HG03521 (cell line): ENCODE results near the gene LTF.
"Not testable (repeated sequence)": the region's sequence is repeated elsewhere in the genome, so short reads cannot be mapped to it uniquely, and the experiment has no call there.

Source experiments
- ATAC-seq: cut with Tn5 transposase; IDR thresholded peaks from one replicate; pipeline ENCODE4 v1.9.1; 2021; ENCODE audit warnings: mild to moderate bottlenecking, moderate library complexity; ENCODE audit not compliant: unreplicated experiment

The LTF gene

DNA sequence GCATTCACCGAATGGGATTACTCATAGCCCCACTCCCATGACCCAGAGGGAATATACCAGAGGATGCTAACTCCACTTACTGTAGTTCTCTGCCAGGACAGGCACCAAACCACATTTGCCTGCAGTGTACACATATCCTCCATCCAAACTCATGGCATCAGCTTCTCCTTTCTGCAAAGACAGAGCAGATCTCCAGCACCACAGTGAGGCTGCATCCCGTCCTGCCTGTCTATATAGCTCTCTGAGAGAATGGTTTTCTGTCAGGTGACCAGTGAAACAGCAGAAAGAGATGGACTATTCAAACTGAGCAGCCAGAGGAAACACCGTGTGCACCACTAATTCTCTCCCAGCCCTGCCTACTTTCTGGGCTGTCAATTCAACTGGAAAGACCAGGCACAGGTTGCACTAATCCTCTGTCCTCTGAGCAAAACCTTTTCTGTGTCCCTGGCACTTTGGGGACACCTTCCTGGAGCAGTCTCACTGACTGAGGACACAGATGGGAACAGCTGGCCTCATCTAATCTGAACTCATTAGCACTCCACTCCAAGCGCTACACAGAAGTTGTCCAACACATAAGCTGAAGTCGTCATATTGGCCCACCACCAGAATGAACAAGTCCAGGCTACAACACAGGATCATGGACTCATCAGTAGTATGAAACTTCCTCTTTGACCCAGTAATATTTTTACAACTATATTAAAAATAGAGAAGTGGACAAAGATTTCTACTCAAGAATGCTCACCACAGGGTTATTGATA is 17.3 kb downstream of the LTF start:
- ATAC-seq: no peak

DNA sequence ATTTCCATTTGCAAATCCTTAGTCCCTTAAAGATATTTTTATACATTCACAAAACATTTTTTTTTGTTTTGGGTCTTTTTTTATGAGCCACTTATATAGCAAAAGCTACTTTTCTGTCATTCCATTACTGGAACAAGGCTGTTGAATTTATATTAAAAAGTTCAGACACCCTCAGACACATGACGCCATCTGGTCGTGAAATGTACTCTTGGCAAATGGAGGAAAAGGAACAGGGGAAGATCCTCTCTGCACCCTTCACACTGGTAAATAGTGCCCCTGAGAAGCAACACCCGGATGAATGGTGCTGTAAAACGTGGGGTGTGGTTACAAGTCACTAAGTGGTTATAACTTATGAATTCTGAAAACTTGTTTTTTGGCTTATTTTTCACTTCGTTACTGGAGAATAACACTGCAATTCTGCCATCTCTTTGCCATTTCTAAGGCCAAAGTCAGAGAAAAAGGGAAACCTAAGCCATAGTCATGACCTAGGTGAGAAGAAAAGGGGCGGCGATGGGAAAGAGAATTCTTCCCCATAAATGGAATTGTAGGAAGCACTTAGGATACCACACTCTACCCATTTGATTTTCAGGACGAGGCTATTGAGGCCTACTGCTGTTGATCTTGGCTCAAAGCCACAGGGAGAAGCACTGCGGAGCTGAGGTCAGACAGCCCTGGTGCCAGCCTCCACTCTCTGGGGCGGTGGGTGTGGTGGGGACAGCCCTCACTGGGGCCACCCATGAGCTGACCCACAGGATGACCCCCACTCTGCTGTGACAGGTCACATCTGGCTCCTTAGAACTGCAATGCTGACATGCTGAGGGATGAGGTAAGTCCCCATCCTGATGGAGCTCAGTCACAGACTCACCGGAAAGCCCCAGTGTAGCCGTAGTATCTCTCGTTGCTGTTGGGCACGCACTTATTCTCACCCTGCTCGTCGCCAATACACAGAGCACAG is 21.9 kb downstream of the LTF start:
- no peak for ATAC-seq

DNA sequence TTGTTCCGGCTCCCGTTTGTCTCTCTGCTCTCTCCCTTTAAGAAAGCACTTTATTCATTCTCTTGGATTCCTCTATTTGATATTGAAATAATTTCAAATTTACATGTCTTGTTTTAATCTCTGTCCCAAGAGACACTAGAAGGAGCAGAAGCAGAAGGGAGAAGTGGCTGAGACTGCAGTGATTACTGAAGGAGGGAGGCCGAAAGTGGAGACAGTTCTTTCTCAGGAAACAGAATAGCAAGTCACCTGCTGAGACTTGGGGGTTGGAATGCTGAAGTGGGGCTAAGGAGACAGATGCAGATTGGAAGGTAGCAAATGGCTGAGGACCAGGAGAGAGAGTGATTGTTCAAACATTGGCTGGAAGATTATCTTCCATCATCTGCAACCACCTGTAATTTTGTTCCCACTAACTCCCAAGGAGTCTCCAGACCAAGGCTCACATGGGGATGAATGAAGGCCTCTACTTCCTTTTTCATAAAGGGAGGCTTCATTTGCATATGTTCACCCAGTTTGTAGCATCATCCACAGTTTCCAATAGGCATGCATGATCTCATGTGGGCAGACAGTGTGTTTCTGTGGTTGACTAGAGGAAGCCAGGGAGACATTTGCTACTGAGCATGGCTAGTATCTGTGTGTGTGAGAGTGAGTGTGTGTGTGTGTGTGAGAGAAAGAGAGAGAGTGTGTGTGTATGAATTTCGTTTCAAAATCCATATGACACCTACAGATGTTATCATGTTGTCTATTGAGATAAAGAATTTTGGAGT is 24.0 kb downstream of the LTF start:
- peak; percentile 77 for ATAC-seq

DNA sequence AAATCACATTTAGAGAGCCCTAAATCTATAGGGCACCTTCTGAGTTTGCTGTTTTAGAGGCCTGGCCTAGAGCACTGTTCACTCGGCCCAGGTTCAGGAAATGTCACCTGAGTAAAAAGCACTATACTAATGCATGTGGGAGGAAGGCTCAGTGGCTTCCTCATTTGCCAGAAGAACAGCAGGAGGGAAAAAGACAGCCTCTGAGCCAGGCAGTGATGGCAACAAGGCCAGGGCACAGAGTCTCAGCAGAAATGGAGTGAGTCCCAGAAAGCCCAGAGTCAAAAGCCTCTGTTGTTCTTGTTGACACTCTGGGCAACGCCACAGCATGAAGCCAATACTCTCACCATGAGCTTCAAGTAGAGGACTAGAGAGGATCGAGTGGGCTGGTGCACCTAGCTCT is 25.9 kb downstream of the LTF start:
- no peak for ATAC-seq

DNA sequence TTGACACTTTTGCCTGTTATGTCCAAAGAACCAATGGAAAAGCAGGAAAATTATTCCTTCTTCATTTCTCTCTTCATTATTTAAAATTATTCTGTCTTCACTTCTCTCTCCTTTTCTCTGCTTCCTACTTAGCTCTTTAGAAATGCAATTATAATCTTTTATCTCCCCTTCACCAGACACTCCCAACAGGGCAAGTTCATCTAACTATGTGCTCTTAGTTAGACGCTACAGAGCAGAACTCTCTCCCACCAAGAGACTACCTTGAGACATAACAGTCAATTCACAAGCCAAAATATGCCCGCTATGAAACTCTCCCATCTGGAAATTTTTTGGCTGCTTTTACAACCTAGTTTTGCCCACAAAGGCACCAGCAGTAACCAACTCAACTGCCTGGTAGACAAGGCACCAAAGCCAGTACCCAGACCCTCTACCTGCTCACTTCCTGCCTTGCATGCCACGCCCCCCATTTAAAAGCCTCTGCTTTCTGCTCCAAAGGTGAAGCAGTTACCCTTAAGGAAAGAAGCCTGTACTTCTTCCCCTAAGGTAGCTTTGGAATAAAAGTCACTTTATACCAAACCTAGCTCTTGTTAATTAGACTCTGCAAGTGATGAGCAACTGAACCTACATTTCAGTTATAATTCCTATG is 29.5 kb downstream of the LTF start:
- ATAC-seq: no peak

DNA sequence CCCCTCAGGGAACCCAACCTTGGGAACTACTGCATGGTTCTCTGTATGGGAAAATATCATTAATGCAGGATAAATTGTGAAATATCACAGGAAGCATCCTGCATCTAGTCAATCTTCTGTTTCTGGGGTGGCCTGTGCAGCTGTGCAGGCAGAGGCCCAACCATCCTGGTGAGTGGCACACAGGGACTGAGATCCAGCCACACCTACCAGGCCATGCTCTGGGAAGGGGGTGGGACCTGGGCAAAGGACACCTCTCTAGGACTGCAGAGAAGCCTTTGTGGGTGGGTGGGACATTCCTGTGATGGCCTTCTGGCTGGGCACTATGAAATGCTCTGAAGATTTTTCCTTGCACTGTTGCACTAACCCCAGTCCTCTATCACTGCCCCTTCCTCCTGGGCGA is 30.9 kb downstream of the LTF start:
- no peak for ATAC-seq

DNA sequence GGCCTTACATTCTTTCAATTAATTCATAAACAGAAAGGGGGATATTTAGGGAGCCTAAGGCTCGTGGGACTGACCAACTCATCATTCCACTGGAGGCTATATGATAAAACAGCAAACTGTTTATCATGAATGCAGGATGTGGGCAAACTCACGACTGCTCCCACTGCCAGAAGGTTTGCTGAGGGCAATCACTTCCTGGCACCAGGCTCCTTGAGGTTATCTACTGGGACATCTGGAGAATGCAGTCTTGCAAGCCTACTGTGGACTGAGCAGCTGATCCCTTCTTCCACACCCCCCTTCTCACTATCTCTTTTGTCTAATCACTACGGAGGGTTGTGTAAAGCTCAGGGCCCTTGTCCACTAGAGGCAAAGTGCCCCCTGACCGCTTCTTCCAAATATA is 31.6 kb downstream of the LTF start:
- ATAC-seq: not testable (repeated sequence)

DNA sequence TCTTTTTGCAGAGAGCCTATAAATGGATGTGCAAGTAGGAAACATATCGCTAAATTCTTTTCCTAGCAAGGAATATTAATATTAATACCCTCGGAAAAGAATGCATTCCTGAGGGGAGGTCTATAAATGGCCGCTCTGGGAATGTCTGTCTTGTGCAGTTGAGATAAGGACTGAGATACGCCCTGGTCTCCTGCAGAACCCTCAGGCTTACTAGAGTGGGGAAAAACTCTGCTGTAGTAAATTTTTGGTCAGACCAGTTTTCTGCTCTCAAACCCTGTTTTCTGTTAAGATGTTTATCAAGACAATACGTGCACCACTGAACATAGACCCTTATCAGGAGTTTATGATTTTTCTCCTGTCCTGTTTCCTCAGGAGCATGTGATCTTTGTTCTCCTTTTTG is 32.8 kb downstream of the LTF start:
- not testable (repeated sequence) for ATAC-seq

DNA sequence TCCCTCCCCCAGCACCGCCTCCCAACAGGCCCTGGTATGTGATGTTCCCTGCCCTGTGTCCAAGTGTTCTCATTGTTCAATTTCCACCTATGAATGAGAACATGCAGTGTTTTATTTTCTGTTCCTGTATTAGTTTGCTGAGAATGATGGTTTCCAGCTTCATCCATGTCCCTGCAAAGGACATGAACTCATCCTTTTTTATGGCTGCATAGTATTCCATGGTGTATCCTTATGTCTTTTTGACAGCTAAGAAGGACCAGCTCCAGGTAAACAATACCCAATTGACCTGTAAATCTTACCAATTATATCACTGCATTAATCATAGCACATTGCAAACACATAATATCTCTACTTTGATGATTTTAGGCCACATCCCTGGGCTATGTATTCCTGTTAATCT is 33.8 kb downstream of the LTF start:
- not testable (repeated sequence) for ATAC-seq

DNA sequence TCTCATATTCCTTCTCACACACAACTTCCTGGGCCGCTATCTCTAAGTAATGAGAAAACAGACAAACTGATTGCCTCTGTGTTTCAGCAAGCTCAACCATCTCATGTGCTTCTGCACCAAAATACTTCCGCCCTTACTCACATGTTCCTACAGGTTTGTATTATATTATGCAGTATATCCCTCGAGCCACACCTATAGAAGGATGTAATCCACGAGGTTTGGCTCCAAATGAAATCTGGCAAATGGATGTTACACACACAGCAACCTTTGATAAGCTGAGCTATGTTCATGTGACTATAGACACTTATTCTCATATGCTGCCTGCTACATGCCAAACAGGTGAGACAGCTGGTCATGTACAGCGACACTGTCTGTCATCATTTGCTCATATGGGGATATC is 35.0 kb downstream of the LTF start:
- ATAC-seq: no peak

DNA sequence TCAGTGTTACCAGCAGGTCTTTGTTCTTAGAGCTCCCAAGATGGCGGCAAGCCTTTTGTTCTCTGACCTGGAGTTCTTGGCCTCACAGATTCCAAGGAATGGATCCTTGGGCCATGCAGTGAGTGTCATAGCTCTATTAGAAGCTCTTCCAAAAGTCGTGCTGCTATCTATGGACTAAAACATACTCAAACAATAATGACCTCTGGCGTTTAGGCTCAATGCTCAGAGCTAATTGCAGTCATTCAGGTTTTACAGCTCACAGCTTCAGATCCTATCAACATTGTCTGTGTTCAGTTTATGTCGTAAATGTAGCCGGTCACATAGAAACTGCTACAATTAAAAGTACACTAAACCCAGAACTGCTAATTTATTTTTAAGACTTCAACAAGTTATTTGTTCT is 35.5 kb downstream of the LTF start:
- no peak for ATAC-seq

DNA sequence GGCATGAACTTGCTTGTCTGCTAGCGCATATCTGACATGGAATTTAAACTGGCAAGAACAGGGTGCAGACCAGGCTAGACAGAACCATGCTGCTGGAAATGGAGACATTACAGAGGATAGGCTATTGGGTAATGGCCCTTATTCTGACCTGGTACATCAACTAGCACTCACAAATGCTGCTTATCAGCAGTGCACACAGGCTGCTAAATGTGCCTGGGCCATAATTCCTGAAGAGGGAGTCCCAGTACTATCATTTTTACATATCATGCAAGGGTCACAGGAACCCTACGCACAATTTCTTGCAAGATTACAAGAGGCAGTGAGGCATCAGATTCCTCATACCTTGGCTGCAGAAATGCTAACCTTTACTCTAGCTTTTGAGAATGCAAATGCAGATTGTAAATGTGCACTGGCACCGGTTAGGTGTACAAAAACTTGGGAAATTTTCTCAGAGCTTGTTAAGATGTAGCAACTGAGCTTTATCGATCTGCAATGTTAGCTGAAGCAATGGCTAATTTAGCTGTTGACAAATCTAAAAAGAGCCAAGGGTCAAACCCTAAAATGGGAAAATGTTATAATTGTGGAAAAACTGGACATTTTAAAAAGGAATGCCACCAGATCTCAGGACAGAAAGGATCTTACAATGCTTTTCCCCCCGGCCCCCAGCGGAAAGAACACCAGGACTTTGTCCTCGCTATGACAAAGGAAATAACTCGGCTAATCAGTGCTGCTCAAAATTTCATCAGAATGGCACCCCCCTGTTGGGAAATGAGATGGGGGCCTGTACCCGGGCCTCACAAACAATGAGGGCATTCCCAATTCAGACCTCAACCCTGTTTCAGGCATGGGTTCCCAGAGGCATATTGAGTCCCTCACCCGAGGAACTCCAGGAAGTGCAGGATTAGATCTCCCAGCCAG is 36.5 kb downstream of the LTF start:
- ATAC-seq: no peak

DNA sequence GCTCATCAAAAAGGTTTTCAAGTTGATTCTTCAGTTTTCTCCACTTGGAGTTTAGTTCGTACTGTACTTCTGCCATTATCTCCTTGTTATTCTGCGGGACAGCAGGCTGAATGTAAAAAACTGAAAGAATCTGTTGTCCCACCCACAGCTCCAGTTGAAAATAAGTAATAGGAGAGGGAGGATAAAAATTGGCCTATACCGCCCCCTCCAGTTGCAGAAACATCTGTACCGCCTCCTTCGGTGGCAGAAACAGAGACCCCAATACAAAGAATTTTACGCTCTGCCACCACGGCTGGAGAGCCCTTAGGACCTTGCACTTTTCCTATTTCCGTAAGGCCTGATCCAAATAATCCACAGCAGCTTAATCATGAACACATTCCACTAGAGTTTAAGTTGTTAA is 37.3 kb downstream of the LTF start:
- not testable (repeated sequence) for ATAC-seq

DNA sequence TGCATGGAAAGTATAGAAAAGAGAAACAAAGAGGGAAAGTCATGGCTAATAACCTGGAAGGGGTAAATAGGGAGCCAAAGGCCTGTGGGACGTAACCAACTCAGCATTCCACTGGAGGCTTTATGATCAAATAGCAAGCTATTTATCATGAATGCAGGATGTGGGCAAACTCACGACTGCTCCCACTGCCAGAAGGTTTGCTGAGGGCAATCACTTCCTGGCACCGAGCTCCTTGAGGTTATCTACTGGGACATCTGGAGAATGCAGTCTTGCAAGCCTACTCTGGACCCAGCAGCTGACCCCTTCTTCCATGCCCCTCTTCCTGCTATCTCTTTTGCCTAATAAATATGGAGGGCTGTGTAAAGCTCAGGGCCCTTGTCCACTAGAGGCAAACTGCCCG is 38.2 kb downstream of the LTF start:
- not testable (repeated sequence) for ATAC-seq

DNA sequence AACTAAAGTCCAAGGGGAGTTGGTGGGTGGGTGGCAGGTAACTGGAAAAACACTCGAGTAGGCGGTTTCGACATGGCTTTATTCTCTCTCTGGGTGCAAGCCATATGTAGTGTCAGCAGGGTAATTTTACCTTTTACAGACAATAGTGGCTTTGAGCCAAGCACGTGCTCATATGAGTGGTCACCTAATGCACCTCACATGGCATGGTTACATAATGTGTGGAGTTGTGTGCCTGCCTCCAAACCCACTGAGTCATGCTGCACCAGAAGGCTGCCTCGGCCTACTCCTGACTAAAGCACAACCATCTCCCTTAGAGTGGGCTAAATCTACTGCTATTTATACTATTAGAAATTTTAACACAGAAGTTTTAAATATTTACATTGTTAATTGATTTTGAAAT is 41.1 kb downstream of the LTF start:
- ATAC-seq: no peak

DNA sequence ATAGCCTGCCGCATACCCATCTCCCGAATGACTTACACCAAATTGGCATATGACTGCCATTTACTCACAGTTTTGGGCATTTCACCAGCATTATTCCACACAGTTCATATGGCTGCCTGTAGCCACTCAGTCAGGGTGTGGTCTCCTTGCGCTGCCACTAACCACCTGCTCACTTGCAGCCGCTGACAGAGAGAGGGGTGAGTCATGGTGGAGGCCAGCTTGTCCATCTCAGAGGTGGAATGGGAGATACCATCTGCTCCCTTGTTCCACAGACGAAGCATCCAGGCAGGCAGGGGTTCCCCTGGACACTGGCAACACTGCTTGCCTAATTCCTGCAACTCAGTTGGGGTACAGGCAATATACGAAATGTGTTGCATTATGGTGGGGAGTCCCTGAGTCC is 42.1 kb downstream of the LTF start:
- ATAC-seq: no peak

DNA sequence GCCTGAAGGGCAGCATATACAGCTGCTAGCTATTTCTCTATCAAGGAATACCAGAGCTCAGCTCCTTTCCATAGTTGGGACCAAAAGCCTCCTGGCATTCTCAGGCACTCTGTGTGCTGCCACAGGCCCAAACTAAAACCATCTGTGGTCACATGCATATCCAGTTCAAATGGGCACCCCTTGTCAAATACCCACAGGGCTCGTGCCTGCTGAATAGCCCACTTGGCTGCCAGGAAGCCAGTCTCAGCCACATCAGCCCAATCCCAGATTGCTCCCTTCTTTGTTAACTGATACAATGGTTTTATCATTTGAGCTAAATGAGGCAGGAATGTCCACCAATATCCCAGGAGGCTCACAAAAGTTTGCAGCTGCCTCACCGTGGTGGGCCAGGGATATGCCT is 43.8 kb downstream of the LTF start:
- no peak for ATAC-seq

DNA sequence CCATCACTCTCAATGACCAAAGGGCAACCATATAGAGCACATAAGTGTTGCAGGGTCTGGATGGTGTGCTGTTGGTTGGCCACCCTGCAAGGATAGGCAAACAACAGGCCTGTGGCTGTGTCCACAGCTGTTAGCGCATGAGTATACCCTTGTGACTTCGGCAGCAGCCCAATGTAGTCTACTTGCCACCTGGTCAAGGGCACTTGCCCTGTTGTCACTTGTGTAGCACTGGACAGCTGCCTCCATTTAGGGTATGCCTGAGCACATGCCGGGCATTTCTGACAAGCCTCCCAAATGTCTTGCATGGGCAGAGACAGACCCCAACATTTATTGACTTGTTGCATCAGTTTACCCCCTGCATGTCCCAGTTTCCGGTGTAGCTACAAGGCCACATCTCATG is 44.9 kb downstream of the LTF start:
- no peak for ATAC-seq

DNA sequence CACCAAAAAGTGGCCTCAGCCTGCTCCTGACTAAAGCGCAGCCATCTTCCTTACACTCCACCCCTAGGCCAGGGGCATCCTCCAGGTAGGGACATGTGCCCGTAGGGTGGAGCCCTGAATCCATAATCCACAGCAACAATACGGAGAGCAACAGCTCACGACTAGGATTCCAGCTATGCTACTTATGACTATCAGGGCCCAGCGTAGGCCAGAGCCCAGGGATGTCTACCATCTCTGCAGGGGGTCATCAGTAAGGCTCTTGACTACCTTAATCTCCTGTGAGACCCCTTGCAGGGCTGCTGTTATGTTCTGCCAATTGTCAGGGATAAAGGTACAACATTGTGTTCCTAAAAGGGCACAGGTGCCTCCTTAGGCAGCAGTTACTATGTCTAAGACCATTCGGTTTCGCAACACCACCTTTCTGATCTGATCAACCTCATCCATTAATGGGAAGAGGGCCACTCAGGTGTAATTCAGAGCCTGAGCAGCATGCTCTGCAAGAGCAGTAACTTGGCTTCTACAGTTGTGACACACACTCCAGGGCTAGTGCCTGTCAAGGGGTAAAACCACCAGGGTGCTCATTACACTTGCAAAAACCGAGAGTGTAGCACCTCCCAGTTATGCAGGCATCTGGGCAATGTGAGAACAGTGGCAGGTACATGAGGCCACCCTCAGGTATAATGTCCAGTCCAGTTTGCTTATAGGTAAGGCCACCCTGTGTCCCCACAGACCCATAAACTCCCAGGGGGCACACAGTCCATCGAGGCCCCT is 46.7 kb downstream of the LTF start:
- no peak for ATAC-seq
